Mesenchymal stem cell (in vitro differentiated cells and primary cell): ENCODE results near the gene SORCS3.

ENCODE experiments used
- DNase-seq: peaks from one replicate; pipeline ENCODE4 v3.0.0-alpha.2; 2013
- H2AFZ ChIP-seq: one replicate; pipeline ENCODE4 v1.6.1; 2013; ENCODE audit warnings: low read depth, mild to moderate bottlenecking, control low read depth, inconsistent platforms, low read length, moderate library complexity
- H2AK5ac ChIP-seq: 2 replicates; pipeline ENCODE4 v1.6.1; 2013; ENCODE audit warnings: low read length, moderate library complexity, mild to moderate bottlenecking, inconsistent platforms; ENCODE audit not compliant: severe bottlenecking
- H2BK120ac ChIP-seq: one replicate; pipeline ENCODE4 v1.6.1; 2013; ENCODE audit warnings: low read depth, mild to moderate bottlenecking, inconsistent platforms, low read length, moderate library complexity
- H2BK12ac ChIP-seq, 2 experiments: one replicate each; pipeline ENCODE4 v1.6.1; 2013; ENCODE audit warnings: inconsistent platforms in 2 of 2, low read length in 2 of 2, mild to moderate bottlenecking in 2 of 2, moderate library complexity in 2 of 2, control low read depth in 1 of 2
- H2BK15ac ChIP-seq: one replicate; pipeline ENCODE4 v1.6.1; 2013; ENCODE audit warnings: mild to moderate bottlenecking, low read depth, inconsistent platforms; ENCODE audit not compliant: poor library complexity, severe bottlenecking
- H2BK5ac ChIP-seq: 2 replicates; pipeline ENCODE4 v1.6.1; 2013; ENCODE audit warnings: low read depth, mild to moderate bottlenecking, low read length, control low read depth, inconsistent platforms; ENCODE audit not compliant: poor library complexity, severe bottlenecking
- H3K14ac ChIP-seq, 2 experiments: one replicate each; pipeline ENCODE4 v1.6.1; 2013; ENCODE audit warnings: inconsistent platforms in 2 of 2, low read length in 2 of 2, control low read depth in 1 of 2, mild to moderate bottlenecking in 1 of 2, moderate library complexity in 1 of 2
- H3K18ac ChIP-seq, 2 experiments: one replicate each; pipeline ENCODE4 v1.6.1; 2013; ENCODE audit warnings: inconsistent platforms in 2 of 2, low read length in 2 of 2, control low read depth in 1 of 2, low read depth in 1 of 2, mild to moderate bottlenecking in 1 of 2
- H3K23ac ChIP-seq, 2 experiments: one replicate each; pipeline ENCODE4 v1.6.1; 2013; ENCODE audit warnings: inconsistent platforms in 2 of 2, low read length in 2 of 2, mild to moderate bottlenecking in 2 of 2, moderate library complexity in 2 of 2, control low read depth in 1 of 2
- H3K27ac ChIP-seq: 2 replicates; pipeline ENCODE4 v1.5.1; 2013; ENCODE audit warnings: mild to moderate bottlenecking, moderate library complexity, low read length, control low read depth, inconsistent platforms; ENCODE audit not compliant: poor library complexity, severe bottlenecking
- H3K27me3 ChIP-seq, 2 experiments: 2 replicates each; pipeline versions ENCODE4 v1.6.1 to v1.7.0; 2013; ENCODE audit warnings: low read length in 2 of 2, mild to moderate bottlenecking in 2 of 2, moderate library complexity in 2 of 2, control low read depth in 1 of 2, inconsistent platforms in 1 of 2; ENCODE audit not compliant: control insufficient read depth in 1 of 2, insufficient read depth in 1 of 2
- H3K36me3 ChIP-seq, 2 experiments: 2 replicates each; pipeline versions ENCODE4 v1.6.1 to v1.7.0; 2013; ENCODE audit warnings: low read length in 2 of 2, control low read depth in 1 of 2, inconsistent platforms in 1 of 2, low read depth in 1 of 2, mild to moderate bottlenecking in 1 of 2; ENCODE audit not compliant: insufficient read depth in 2 of 2, control insufficient read depth in 1 of 2
- H3K4ac ChIP-seq, 2 experiments: one replicate each; pipeline ENCODE4 v1.6.1; 2013; ENCODE audit warnings: inconsistent platforms in 2 of 2, low read length in 2 of 2, mild to moderate bottlenecking in 2 of 2, moderate library complexity in 2 of 2, control low read depth in 1 of 2, low read depth in 1 of 2
- H3K4me1 ChIP-seq: 2 replicates; pipeline ENCODE4 v1.6.1; 2013; ENCODE audit warnings: low read depth, low read length, control low read depth; ENCODE audit not compliant: control insufficient read depth, insufficient read depth
- H3K4me2 ChIP-seq: 2 replicates; pipeline ENCODE4 v1.6.1; 2013; ENCODE audit warnings: low read length, mild to moderate bottlenecking, inconsistent platforms; ENCODE audit not compliant: poor library complexity, severe bottlenecking
- H3K4me3 ChIP-seq, 2 experiments: 2 replicates each; pipeline versions ENCODE4 v1.5.1 to v1.7.0; 2013; ENCODE audit warnings: low read length in 2 of 2, mild to moderate bottlenecking in 2 of 2, control low read depth in 1 of 2, low read depth in 1 of 2; ENCODE audit not compliant: insufficient read depth in 1 of 2
- H3K79me1 ChIP-seq: replicated peaks from 2 replicates; pipeline ENCODE4 v1.6.1; 2013; ENCODE audit warnings: mild to moderate bottlenecking, control low read depth, low read length, inconsistent platforms; ENCODE audit not compliant: poor library complexity, severe bottlenecking
- H3K9ac ChIP-seq: 2 replicates; pipeline ENCODE4 v1.7.0; 2013; ENCODE audit warnings: mild to moderate bottlenecking, low read length, moderate library complexity
- H3K9me3 ChIP-seq: 2 replicates; pipeline ENCODE4 v1.7.0; 2013; ENCODE audit warnings: mild to moderate bottlenecking, low read length; ENCODE audit not compliant: control insufficient read depth
- H4K8ac ChIP-seq: one replicate; pipeline ENCODE4 v1.6.1; 2013; ENCODE audit warnings: inconsistent platforms, mild to moderate bottlenecking, low read length, moderate library complexity
- H4K91ac ChIP-seq: one replicate; pipeline ENCODE4 v1.6.1; 2013; ENCODE audit warnings: mild to moderate bottlenecking, low read length, inconsistent platforms
- WGBS: methylation state at CpG from one replicate; pipeline ENCODE4 v1.1.7; 2013; ENCODE audit warnings: mixed read lengths; 5-methylcytosine and 5-hydroxymethylcytosine counted together

Gene SORCS3

GRCh38 chr10:105001269-105001668 lies 360.2 kb downstream of the SORCS3 start:
- Histone ChIP-seq H3K23ac (no peak overlapping the region), H3K18ac (no peak overlapping the region), H4K91ac (no peak overlapping the region), H2BK15ac (no peak overlapping the region), H3K79me1 (no peaks in the 10 kb centered on the region), H3K9me3 (no peaks in the 10 kb centered on the region), H2BK120ac (no peak overlapping the region), H3K9ac (no peak overlapping the region), H3K4me1 (no peaks in the 10 kb centered on the region), H3K4me3 (no peak overlapping the region), H3K36me3 (no peaks in the 10 kb centered on the region), H4K8ac (no peak overlapping the region), H2AFZ (no peak overlapping the region), H2BK5ac (no peak overlapping the region), H3K27me3 (no peaks in the 10 kb centered on the region), H3K4ac (no peak overlapping the region), H2BK12ac (no peak overlapping the region), H3K27ac (no peak overlapping the region), H2AK5ac (no peak overlapping the region), H3K14ac (no peak overlapping the region), H3K4me2 (no peak overlapping the region)
- 79% methylated on average over 2 of the region's 2 CpGs for WGBS
- no peak for DNase-seq

GRCh38 chr10:105010411-105011121 lies 369.5 kb downstream of the SORCS3 start:
- Histone ChIP-seq H3K4me3 (no peak overlapping the region), H2BK5ac (no peak overlapping the region), H3K36me3 (no peaks in the 10 kb centered on the region), H2BK120ac (no peak overlapping the region), H2AFZ (no peak overlapping the region), H3K9me3 (no peaks in the 10 kb centered on the region), H3K14ac (no peak overlapping the region), H3K4ac (no peak overlapping the region), H2AK5ac (no peak overlapping the region), H2BK12ac (no peak overlapping the region), H3K9ac (no peak overlapping the region), H3K23ac (no peak overlapping the region), H3K27me3 (no peaks in the 10 kb centered on the region), H3K27ac (no peak overlapping the region), H2BK15ac (no peak overlapping the region), H4K8ac (no peak overlapping the region), H3K4me2 (no peak overlapping the region), H3K79me1 (no peaks in the 10 kb centered on the region), H4K91ac (no peak overlapping the region), H3K18ac (no peak overlapping the region), H3K4me1 (no peaks in the 10 kb centered on the region)
- WGBS: 81% methylated on average over 1 of the region's 2 CpGs
- no peak for DNase-seq

GRCh38 chr10:105017116-105017515 lies 376.0 kb downstream of the SORCS3 start:
- no peak for DNase-seq
- Histone ChIP-seq H2BK15ac (no peak overlapping the region), H4K8ac (no peak overlapping the region), H3K14ac (no peak overlapping the region), H3K36me3 (no peaks in the 10 kb centered on the region), H3K27me3 (no peaks in the 10 kb centered on the region), H3K27ac (no peak overlapping the region), H3K9me3 (no peaks in the 10 kb centered on the region), H3K4me3 (no peak overlapping the region), H4K91ac (no peak overlapping the region), H2BK12ac (no peak overlapping the region), H3K23ac (no peak overlapping the region), H3K18ac (no peak overlapping the region), H3K9ac (no peak overlapping the region), H2AK5ac (no peak overlapping the region), H2BK5ac (no peak overlapping the region), H3K4me1 (no peaks in the 10 kb centered on the region), H3K4ac (no peak overlapping the region), H2BK120ac (no peak overlapping the region), H2AFZ (no peak overlapping the region), H3K4me2 (no peak overlapping the region), H3K79me1 (no peaks in the 10 kb centered on the region)
- WGBS: 89% methylated on average over 2 of the region's 2 CpGs

GRCh38 chr10:105017691-105018090 lies 376.6 kb downstream of the SORCS3 start:
- H3K79me1 ChIP-seq: no peaks in the 10 kb centered on the region
- no peak overlapping the region for H2BK12ac ChIP-seq
- no peaks in the 10 kb centered on the region for H3K4me1 ChIP-seq
- H3K4ac ChIP-seq: no peak overlapping the region
- H2BK15ac ChIP-seq: no peak overlapping the region
- no peak overlapping the region for H4K8ac ChIP-seq
- H3K27ac ChIP-seq: no peak overlapping the region
- H3K36me3 ChIP-seq: no peaks in the 10 kb centered on the region
- no peak overlapping the region for H2BK120ac ChIP-seq
- H2AK5ac ChIP-seq: no peak overlapping the region
- no peak overlapping the region for H4K91ac ChIP-seq
- no peak overlapping the region for H2AFZ ChIP-seq
- no peaks in the 10 kb centered on the region for H3K27me3 ChIP-seq
- no peak overlapping the region for H3K18ac ChIP-seq
- H3K9ac ChIP-seq: no peak overlapping the region
- no peak overlapping the region for H3K4me2 ChIP-seq
- no peak overlapping the region for H3K4me3 ChIP-seq
- H3K14ac ChIP-seq: no peak overlapping the region
- no peaks in the 10 kb centered on the region for H3K9me3 ChIP-seq
- no peak overlapping the region for H2BK5ac ChIP-seq
- H3K23ac ChIP-seq: no peak overlapping the region
- no peak for DNase-seq
